ENCODE data around the gene OR4K17.
"Not testable (repeated sequence)": the region's sequence is repeated elsewhere in the genome, so short reads cannot be mapped to it uniquely, and the experiment has no call there.

Gene OR4K17

GRCh38 chr14:20110438-20110837 is at the start of gene OR4K17:
OR4K17 (plus strand) TSS chr14:20110739; CDS start chr14:20117500, 6,761 bp downstream.
- Mint-ChIP-seq H3K4me1 (no peaks in the 10 kb centered on the region), H3K9me3 (peaks cover 2 to 5% of the 10 kb centered on the region in 2 donors), H3K27me3 (no peaks in the 10 kb centered on the region), H3K36me3 (no peaks in the 10 kb centered on the region), H3K4me3 (no peak within 1 kb of the TSS), H3K27ac (no peak within 1 kb of the TSS)
- ATAC-seq (replicated peaks): no peak
- DNase-seq: no peak

GRCh38 chr14:20092050-20092449 is 18.5 kb upstream of the OR4K17 start:
- Mint-ChIP-seq H3K4me1 (no peaks in the 10 kb centered on the region), H3K4me3 (no peak overlapping the region), H3K27me3 (no peaks in the 10 kb centered on the region), H3K27ac (no peak overlapping the region), H3K9me3 (no peaks in the 10 kb centered on the region), H3K36me3 (no peaks in the 10 kb centered on the region)
- no peak for ATAC-seq (replicated peaks)
- no peak for DNase-seq

DNA sequence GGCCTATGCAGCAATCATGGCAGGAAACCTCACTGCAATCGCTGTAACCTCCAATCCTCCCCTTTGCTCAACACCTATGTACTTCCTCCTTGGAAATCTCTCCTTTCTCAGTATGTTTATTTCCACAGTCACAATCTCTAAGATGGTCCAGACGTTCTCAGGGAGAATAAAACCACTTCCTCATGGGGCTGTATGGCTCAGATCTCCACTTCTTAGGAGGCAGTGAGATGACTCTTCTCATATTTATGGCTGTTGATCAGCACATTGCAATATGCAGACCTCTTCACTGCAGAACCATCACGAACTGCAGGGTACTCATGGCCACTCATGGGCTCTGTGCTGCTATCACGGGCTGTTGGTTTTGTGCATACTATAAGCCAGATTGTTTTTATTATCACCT is 17.1 kb upstream of the OR4K17 start:
- H3K27me3 Mint-ChIP-seq: no peaks in the 10 kb centered on the region
- no peak for DNase-seq
- no peaks in the 10 kb centered on the region for H3K4me1 Mint-ChIP-seq
- no peak overlapping the region for H3K27ac Mint-ChIP-seq
- no peak overlapping the region for H3K4me3 Mint-ChIP-seq
- H3K9me3 Mint-ChIP-seq: no peaks in the 10 kb centered on the region
- no peak for ATAC-seq (replicated peaks)
- no peaks in the 10 kb centered on the region for H3K36me3 Mint-ChIP-seq

DNA sequence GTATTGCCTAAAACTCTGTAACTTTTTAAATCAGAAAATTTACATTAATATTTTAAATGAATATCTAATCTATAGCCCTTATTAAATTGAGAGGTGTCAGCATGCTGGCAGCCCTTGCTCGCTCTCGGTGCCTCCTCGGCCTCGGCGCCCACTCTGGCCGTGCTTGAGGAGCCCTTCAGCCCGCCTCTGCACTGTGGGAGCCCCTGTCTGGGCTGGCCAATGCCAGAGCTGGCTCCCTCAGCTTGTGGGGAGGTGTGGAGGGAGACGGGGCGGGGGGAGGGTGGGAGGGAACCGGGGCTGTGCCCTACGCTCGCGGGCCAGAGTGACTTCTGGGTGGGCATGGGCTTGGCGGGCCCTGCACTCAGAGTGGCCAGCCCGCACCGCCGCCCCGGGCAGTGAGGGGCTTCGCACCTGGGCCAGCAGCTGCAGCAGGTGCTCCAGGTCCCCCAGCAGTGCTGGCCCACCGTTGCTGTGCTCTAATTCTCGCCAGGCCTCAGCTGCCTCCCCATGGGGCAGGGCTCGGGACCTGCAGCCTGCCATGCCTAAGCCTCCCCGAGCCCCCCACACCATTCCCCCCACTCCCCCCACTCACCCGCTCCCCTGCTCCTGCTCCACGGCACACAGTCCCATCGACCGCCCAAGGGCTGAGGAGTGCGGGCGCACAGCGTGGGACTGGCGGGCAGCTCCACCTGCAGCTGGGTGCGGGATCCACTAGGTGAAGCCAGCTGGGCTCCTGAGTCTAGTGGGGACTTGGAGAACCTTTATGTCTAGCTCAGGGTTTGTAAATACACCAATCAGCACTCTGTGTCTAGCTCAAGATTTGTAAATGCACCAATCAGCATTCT is 11.4 kb upstream of the OR4K17 start:
- H3K27me3 Mint-ChIP-seq; H3K4me3 Mint-ChIP-seq; DNase-seq; ATAC-seq (replicated peaks); H3K36me3 Mint-ChIP-seq; H3K9me3 Mint-ChIP-seq; H3K27ac Mint-ChIP-seq; H3K4me1 Mint-ChIP-seq: not testable (repeated sequence)

DNA sequence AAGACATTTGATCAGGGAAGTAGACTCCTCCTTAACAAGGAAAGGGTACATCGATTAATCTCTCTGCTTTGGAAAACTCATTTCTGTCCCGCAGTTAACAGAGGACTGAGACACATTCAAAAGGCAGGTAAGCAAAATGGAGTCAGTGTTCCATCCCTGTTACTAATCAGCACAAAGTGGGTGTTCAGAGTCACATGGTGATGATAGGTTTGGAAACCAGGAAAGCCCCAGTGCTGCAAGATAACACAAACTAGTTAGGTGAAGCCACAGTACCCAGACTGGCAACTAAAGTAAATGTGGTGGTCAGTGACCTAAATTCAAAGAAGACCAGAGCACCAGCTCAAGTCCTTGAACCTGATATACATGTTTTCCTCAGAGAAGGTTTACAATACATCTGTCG is 1.8 kb downstream of the OR4K17 start:
- no peaks in the 10 kb centered on the region for H3K4me1 Mint-ChIP-seq
- H3K27me3 Mint-ChIP-seq: no peaks in the 10 kb centered on the region
- ATAC-seq (replicated peaks): no peak
- H3K4me3 Mint-ChIP-seq: no peak overlapping the region
- no peaks in the 10 kb centered on the region for H3K36me3 Mint-ChIP-seq
- no peak overlapping the region for H3K27ac Mint-ChIP-seq
- DNase-seq: no peak
- peaks cover 0 to 2% of the 10 kb centered on the region in 2 donors for H3K9me3 Mint-ChIP-seq

- Mint-ChIP-seq H3K27me3 (peaks cover 5 to 14% of the 10 kb centered on the region in 2 donors), H3K27ac (no peak overlapping the region), H3K36me3 (no peaks in the 10 kb centered on the region), H3K9me3 (peaks cover 9 to 22% of the 10 kb centered on the region in 2 donors), H3K4me3 (no peak overlapping the region), H3K4me1 (no peaks in the 10 kb centered on the region)
- ATAC-seq (replicated peaks) (no peak), DNase-seq (no peak)
Observed at GRCh38 chr14:20116748-20117147, 6.2 kb downstream of the OR4K17 start.

GRCh38 chr14:20118795-20119194 is 8.3 kb downstream of the OR4K17 start:
- ATAC-seq (replicated peaks): no peak
- no peaks in the 10 kb centered on the region for H3K36me3 Mint-ChIP-seq

DNA sequence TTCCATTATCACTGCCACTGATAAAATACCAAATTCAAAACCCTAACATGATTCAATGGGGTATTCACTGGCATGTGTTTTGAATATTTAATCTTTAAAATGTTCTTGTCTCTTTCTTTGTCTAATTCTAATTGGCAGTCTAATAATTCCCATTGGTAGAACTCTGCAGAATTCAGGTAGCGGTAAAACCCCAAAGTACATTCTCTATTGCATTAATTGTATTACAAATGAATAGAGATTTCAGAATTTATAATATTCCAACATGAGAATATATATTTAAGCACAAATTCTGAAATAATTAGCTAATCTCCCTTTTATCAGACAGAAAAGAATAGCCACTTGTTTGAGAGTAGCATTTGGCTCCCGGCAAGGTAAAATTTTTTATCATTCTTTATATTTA is 28.0 kb downstream of the OR4K17 start, which contains the start of gene OR4N5:
Gene OR4N5 (plus strand): TSS at position 301 of the 400 bp plus-strand sequence. CDS start 4,916 bp downstream, outside the sequence.
- H3K4me3 Mint-ChIP-seq: no peak within 1 kb of the TSS
- no peak for ATAC-seq (replicated peaks)

More at GRCh38 chr14:20118795-20119194, 8.3 kb downstream of the OR4K17 start:
- peaks cover 9 to 24% of the 10 kb centered on the region in 2 donors for H3K9me3 Mint-ChIP-seq
- H3K4me3 Mint-ChIP-seq: no peak overlapping the region
- peaks cover 5 to 14% of the 10 kb centered on the region in 2 donors for H3K27me3 Mint-ChIP-seq
- no peaks in the 10 kb centered on the region for H3K4me1 Mint-ChIP-seq
- no peak overlapping the region for H3K27ac Mint-ChIP-seq
- DNase-seq: no peak

DNA sequence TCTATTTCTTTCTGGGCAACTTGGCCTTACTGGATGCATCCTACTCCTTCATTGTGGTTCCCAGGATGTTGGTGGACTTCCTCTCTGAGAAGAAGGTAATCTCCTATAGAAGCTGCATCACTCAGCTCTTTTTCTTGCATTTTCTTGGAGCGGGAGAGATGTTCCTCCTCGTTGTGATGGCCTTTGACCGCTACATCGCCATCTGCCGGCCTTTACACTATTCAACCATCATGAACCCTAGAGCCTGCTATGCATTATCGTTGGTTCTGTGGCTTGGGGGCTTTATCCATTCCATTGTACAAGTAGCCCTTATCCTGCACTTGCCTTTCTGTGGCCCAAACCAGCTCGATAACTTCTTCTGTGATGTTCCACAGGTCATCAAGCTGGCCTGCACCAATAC is 33.4 kb downstream of the OR4K17 start:
- peaks cover 0 to 2% of the 10 kb centered on the region in 2 donors for H3K9me3 Mint-ChIP-seq
- H3K27me3 Mint-ChIP-seq: peaks cover 19 to 24% of the 10 kb centered on the region in 2 donors
- peaks cover 0 to 1% of the 10 kb centered on the region in 2 donors for H3K4me1 Mint-ChIP-seq
- ATAC-seq (replicated peaks) (no peak), DNase-seq (no peak)
- no peak overlapping the region for H3K27ac Mint-ChIP-seq
- no peak overlapping the region for H3K4me3 Mint-ChIP-seq
- no peaks in the 10 kb centered on the region for H3K36me3 Mint-ChIP-seq

More for the DNA sequence above, 28.0 kb downstream of the OR4K17 start, which contains the start of gene OR4N5:
- Mint-ChIP-seq H3K36me3 (no peaks in the 10 kb centered on the region), H3K27ac (no peak within 1 kb of the TSS), H3K4me1 (no peaks in the 10 kb centered on the region), H3K9me3 (no peaks in the 10 kb centered on the region), H3K27me3 (peaks cover 21 to 22% of the 10 kb centered on the region in 2 donors)
- DNase-seq: no peak

- H3K4me3 Mint-ChIP-seq: no peak overlapping the region
- no peaks in the 10 kb centered on the region for H3K36me3 Mint-ChIP-seq
- H3K27ac Mint-ChIP-seq: no peak overlapping the region
- peaks cover 19 to 31% of the 10 kb centered on the region in 2 donors for H3K27me3 Mint-ChIP-seq
- peaks cover 0 to 2% of the 10 kb centered on the region in 2 donors for H3K9me3 Mint-ChIP-seq
- no peak for ATAC-seq (replicated peaks)
- H3K4me1 Mint-ChIP-seq: peaks cover 0 to 1% of the 10 kb centered on the region in 2 donors
- no peak for DNase-seq
Observed at GRCh38 chr14:20144820-20145219, 34.3 kb downstream of the OR4K17 start.

DNA sequence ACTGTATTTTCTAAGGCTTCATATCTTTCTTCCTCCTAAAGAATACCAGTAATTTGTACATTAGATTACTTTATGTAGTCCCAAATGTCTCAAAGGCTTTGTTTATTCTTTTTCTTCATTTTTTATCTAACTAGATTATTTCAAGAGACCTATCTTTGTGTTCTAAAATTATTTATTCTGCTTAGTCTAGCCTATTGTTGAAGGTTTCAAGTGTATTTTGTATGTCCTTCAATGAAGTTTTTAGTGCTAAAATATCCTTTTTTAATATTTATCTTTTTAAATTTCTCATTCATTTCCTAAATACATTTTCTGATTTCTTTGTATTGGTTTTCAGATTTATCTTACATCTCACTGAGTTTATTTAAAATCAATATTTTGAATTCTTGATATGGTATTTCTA is 53.9 kb downstream of the OR4K17 start:
- Mint-ChIP-seq H3K4me3 (no peak overlapping the region), H3K4me1 (no peaks in the 10 kb centered on the region), H3K9me3 (peaks cover 16 to 18% of the 10 kb centered on the region in 2 donors), H3K27ac (no peak overlapping the region), H3K36me3 (peaks cover 0 to 4% of the 10 kb centered on the region in 2 donors), H3K27me3 (no peaks in the 10 kb centered on the region)
- ATAC-seq (replicated peaks) (no peak), DNase-seq (no peak)

GRCh38 chr14:20167091-20167490 is 56.6 kb downstream of the OR4K17 start:
- no peaks in the 10 kb centered on the region for H3K4me1 Mint-ChIP-seq
- no peak overlapping the region for H3K27ac Mint-ChIP-seq
- peaks cover 16 to 17% of the 10 kb centered on the region in 2 donors for H3K9me3 Mint-ChIP-seq
- no peaks in the 10 kb centered on the region for H3K27me3 Mint-ChIP-seq
- peaks cover 0 to 4% of the 10 kb centered on the region in 2 donors for H3K36me3 Mint-ChIP-seq
- no peak overlapping the region for H3K4me3 Mint-ChIP-seq
- DNase-seq: no peak
- no peak for ATAC-seq (replicated peaks)

DNA sequence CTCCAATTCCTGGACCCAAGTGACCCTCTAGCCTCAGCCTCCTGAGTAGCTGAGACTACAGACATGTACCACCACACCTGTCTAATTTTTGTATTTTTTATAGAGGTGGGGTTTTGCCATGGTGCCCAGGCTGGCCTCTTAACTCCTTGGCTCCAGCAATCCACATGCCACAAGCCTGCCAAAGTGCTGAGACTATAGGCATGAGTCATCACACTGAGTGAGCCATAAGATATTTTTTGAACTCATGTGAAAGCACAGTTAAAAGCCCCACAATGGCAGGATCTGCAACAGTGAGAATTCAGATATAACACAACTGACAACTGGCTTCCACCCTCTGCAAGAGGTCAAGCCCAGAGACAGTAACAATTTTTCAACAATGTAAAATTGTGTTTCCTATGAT is 59.3 kb downstream of the OR4K17 start:
- H3K36me3 Mint-ChIP-seq, H3K4me1 Mint-ChIP-seq, DNase-seq: not testable (repeated sequence)

More for the DNA sequence above, 59.3 kb downstream of the OR4K17 start:
- not testable (repeated sequence) for ATAC-seq (replicated peaks); H3K4me3 Mint-ChIP-seq; H3K9me3 Mint-ChIP-seq; H3K27me3 Mint-ChIP-seq; H3K27ac Mint-ChIP-seq
